CD4-positive, alpha-beta memory T cell (primary cell): ENCODE measurements around the gene RHBDL1. TPM values are rescaled to one million over a fixed set of nuclear protein-coding genes. Genes with fewer than 3 reads are reported as not detected.

ENCODE experiments used
- CTCF ChIA-PET: fragments of 350-600 bp; sonication (Branson Sonifier 250); formaldehyde crosslinking; loops from one replicate; lab custom pipeline; 2021; ENCODE audit warnings: inconsistent platforms; ENCODE audit not compliant: partially characterized antibody; lab: Charles Lee
- POLR2A ChIA-PET: fragments of 350-600 bp; sonication (Branson Sonifier 250); formaldehyde crosslinking; loops from one replicate; lab custom pipeline; 2021; ENCODE audit not compliant: partially characterized antibody; lab: Charles Lee
- DNase-seq, 5 donors: peaks; one replicate each; pipeline versions ENCODE4 v3.0.0 to v3.0.0-alpha.2; 2020 to 2022; ENCODE audit warnings: mixed read lengths in 1 of 5
- H3K27ac ChIP-seq: one replicate; pipeline ENCODE4 v1.7.0; 2013; ENCODE audit warnings: low read depth, low read length
- H3K27me3 ChIP-seq: 2 replicates; pipeline ENCODE4 v1.7.0; 2013; ENCODE audit warnings: mild to moderate bottlenecking, low read length, moderate library complexity; ENCODE audit not compliant: insufficient read depth
- H3K36me3 ChIP-seq: 2 replicates; pipeline ENCODE4 v1.7.0; 2013; ENCODE audit warnings: mild to moderate bottlenecking, low read length, moderate library complexity; ENCODE audit not compliant: insufficient read depth
- H3K4me1 ChIP-seq: 2 replicates; pipeline ENCODE4 v1.7.0; 2013; ENCODE audit warnings: mild to moderate bottlenecking, low read length, moderate library complexity; ENCODE audit not compliant: insufficient read depth
- H3K4me3 ChIP-seq, 2 donors: one replicate each; pipeline ENCODE4 v1.7.0; 2013; ENCODE audit warnings: low read length in 2 of 2, mild to moderate bottlenecking in 1 of 2
- H3K9me3 ChIP-seq, 2 donors: one replicate each; pipeline ENCODE4 v1.7.0; 2013; ENCODE audit warnings: low read length in 2 of 2, control low read depth in 1 of 2; ENCODE audit not compliant: control insufficient read depth in 1 of 2
- H3K27ac Mint-ChIP-seq, 7 donors: one replicate each; pipeline ENCODE4 v1.8.0; 2020 to 2021; ENCODE audit warnings: mixed read lengths in 7 of 7, mild to moderate bottlenecking in 6 of 7, inconsistent platforms in 3 of 7, moderate library complexity in 3 of 7
- H3K27me3 Mint-ChIP-seq, 2 donors: one replicate each; pipeline ENCODE4 v1.8.0; 2020 to 2021; ENCODE audit warnings: mixed read lengths in 2 of 2
- H3K36me3 Mint-ChIP-seq, 2 donors: one replicate each; pipeline ENCODE4 v1.8.0; 2020 to 2021; ENCODE audit warnings: mixed read lengths in 2 of 2, inconsistent platforms in 1 of 2, mild to moderate bottlenecking in 1 of 2
- H3K4me1 Mint-ChIP-seq, 4 donors: one replicate each; pipeline ENCODE4 v1.8.0; 2020 to 2021; ENCODE audit warnings: mixed read lengths in 4 of 4, mild to moderate bottlenecking in 1 of 4
- H3K4me3 Mint-ChIP-seq, 8 donors: one replicate each; pipeline ENCODE4 v1.8.0; 2020 to 2021; ENCODE audit warnings: mixed read lengths in 8 of 8, mild to moderate bottlenecking in 7 of 8, moderate library complexity in 6 of 8, inconsistent platforms in 3 of 8
- H3K9me3 Mint-ChIP-seq, 8 donors: one replicate each; pipeline ENCODE4 v1.8.0; 2020 to 2021; ENCODE audit warnings: mixed read lengths in 8 of 8, mild to moderate bottlenecking in 5 of 8, inconsistent platforms in 3 of 8, moderate library complexity in 1 of 8
- intact Hi-C: fragments of 100-400 bp; cut with micrococcal nuclease; formaldehyde crosslinking; loops from one replicate; pipeline ENCODE4 v1.15.1; 2023
- polyA plus RNA-seq, 2 donors: library from polyadenylated mRNA; unstranded; fragments of 300-500 nt; fragmentation: Illumina TruSeq; gene quantifications; one replicate each; pipeline ENCODE4 v1.2.3, GENCODE V29; 2021
- total RNA-seq, 2 experiments: library from RNA; stranded (reverse); gene quantifications; one replicate each; pipeline ENCODE4 v1.2.3, GENCODE V29; 2021

Gene RHBDL1
- total and polyA plus RNA-seq, 4 experiments from 2014 or later = 2.1 to 2.8 (median 2.3) TPM

GRCh38 chr16:648781-649589, 26.5 kb upstream of the RHBDL1 start, which contains the start of gene WDR90:
WDR90 (plus strand) TSS chr16:649365; CDS start chr16:649417, 52 bp downstream.
- no peaks in the 10 kb centered on the region for H3K27me3 ChIP-seq
- Mint-ChIP-seq H3K27ac (peak within 1 kb of the TSS; percentile 68 to 92 (median 87)), H3K4me1 (peaks cover 0 to 30% (median 8%) of the 10 kb centered on the region in 4 donors), H3K4me3 (peak within 1 kb of the TSS; percentile 60 to 82 (median 76)), H3K27me3 (no peaks in the 10 kb centered on the region), H3K36me3 (no peaks in the 10 kb centered on the region), H3K9me3 (no peaks in the 10 kb centered on the region)
- H3K4me1 ChIP-seq = peaks cover 14% of the 10 kb centered on the region
- H3K27ac ChIP-seq = peak within 1 kb of the TSS; percentile 79
- ChIA-PET POLR2A (interaction anchor here (0.7 to 2.7 kb wide), 10 partner anchors 9 to 47 kb away, joined by 3 to 23 read pairs (median 8); partner anchors contain the start of genes JMJD8, METTL26, RHOT2 and STUB1), CTCF (interaction anchor here (0.8 to 1.5 kb wide), 3 partner anchors 12 to 18 kb away, joined by 3 to 8 read pairs (median 4); partner anchors contain the start of gene METTL26)
- H3K4me3 ChIP-seq = peak within 1 kb of the TSS; percentile 3 to 53
- peak; percentile 88 to 93 (median 90) for DNase-seq
- no peaks in the 10 kb centered on the region for H3K9me3 ChIP-seq
- intact Hi-C loops = loop anchor here (1.0 to 5.0 kb wide), 4 partner anchors 13 to 138 kb away; partner anchors contain the start of genes CHTF18, JMJD8, METTL26 and RHOT2
- H3K36me3 ChIP-seq = no peaks in the 10 kb centered on the region

DNA sequence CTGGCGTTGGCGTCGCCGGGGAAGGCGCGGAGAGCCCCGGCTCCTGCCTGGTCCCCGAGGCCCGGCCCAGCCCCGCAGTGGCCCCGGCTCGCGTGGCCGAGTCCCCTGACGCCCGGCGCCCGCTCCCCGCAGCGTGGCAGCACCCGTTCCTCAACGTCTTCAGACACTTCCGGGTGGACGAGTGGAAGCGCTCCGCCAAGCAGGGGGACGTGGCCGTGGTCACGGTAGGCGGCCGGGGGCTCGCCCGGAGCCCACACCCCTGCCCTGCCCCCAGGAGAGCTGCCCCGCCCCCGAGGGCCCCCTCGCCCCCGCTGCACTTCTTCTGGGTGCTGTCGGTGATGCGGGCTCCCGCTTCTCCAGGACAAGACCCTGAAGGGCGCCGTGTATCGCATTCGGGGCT, 25.8 kb upstream of the RHBDL1 start:
- Mint-ChIP-seq H3K27me3 (no peaks in the 10 kb centered on the region), H3K4me1 (peaks cover 0 to 24% (median 8%) of the 10 kb centered on the region in 4 donors), H3K27ac (peak overlapping the region in 4 of 7 donors; percentile 36 to 70 (median 40)), H3K4me3 (peak overlapping the region; percentile 47 to 79 (median 64)), H3K9me3 (no peaks in the 10 kb centered on the region), H3K36me3 (no peaks in the 10 kb centered on the region)
- no peaks in the 10 kb centered on the region for H3K9me3 ChIP-seq
- peaks cover 14% of the 10 kb centered on the region for H3K4me1 ChIP-seq
- ChIA-PET CTCF (interaction anchor here (0.8 kb wide), 2 partner anchors 13 to 18 kb away, joined by 3 to 4 read pairs; no protein-coding TSS in a partner anchor), POLR2A (interaction anchor here (0.7 to 2.7 kb wide), 8 partner anchors 10 to 46 kb away, joined by 3 to 23 read pairs (median 8); partner anchors contain the start of genes METTL26, RHOT2 and STUB1)
- H3K27me3 ChIP-seq = no peaks in the 10 kb centered on the region
- no peak for DNase-seq
- intact Hi-C loops = loop anchor here (1.0 to 5.0 kb wide), 4 partner anchors 13 to 138 kb away; partner anchors contain the start of genes CHTF18, JMJD8, METTL26 and RHOT2
- H3K36me3 ChIP-seq = no peaks in the 10 kb centered on the region
- H3K4me3 ChIP-seq = peak overlapping the region in 1 of 2 donors; percentile 53
- peak overlapping the region; percentile 79 for H3K27ac ChIP-seq

GRCh38 chr16:651844-652243, 23.6 kb upstream of the RHBDL1 start:
- H3K27me3 Mint-ChIP-seq = no peaks in the 10 kb centered on the region
- H3K4me1 Mint-ChIP-seq = peaks cover 0 to 20% (median 7%) of the 10 kb centered on the region in 4 donors
- peak overlapping the region in 1 of 8 donors; percentile 43 for H3K4me3 Mint-ChIP-seq
- Histone ChIP-seq H3K27me3 (no peaks in the 10 kb centered on the region), H3K4me3 (no peak overlapping the region), H3K9me3 (no peaks in the 10 kb centered on the region), H3K27ac (no peak overlapping the region), H3K36me3 (no peaks in the 10 kb centered on the region), H3K4me1 (peaks cover 14% of the 10 kb centered on the region)
- H3K9me3 Mint-ChIP-seq = no peaks in the 10 kb centered on the region
- intact Hi-C loops = no loop called here
- CTCF ChIA-PET = no interaction called here
- DNase-seq = no peak
- H3K36me3 Mint-ChIP-seq = no peaks in the 10 kb centered on the region
- POLR2A ChIA-PET = interaction anchor here (1.0 to 1.5 kb wide), 2 partner anchors 29 to 32 kb away, joined by 3 to 5 read pairs; partner anchors contain the start of genes JMJD8 and STUB1
- no peak overlapping the region for H3K27ac Mint-ChIP-seq

DNA sequence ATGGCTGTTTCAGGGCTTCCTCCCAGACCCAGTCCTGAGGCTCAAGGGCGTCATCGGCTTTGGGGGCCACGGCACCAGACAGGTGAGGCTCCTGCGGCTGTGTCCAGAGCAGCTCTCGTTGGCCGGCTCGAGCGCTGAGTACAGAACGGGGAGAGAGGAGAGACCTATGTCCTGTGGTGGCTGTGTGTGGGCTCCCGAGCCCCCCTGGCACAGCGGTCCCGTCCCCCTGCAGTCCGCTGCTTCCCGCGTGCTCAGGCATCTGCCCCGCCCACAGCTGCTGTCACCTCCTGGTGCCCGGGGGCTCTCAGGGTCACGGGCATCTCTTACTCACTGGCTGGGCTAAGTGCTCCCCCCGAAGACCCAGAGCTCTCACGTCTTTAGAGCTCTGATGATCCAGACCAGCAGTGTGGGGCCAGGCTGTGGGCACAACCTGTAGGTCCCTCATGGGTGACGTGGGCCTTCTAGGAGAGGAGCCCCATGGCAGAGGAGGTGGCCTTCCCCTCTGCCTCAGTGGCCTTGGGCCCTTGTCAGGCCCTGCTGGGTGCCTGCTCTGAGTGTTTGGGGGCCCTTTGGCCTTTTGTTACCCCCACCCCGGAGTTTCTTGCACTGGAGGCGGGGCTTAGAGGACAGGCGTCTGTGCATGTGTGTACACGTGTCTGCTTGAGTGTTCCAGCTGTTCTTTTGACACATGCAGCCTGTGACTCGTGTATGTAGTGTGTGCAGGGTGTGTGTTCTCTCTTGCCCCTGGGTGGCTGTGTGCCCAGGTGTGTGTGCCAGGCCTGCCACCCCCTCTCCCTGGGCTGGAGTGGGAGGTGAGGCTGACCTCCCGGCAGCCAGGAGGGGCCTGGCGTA, 22.8 kb upstream of the RHBDL1 start:
- Mint-ChIP-seq H3K27ac (peak overlapping the region in 1 of 7 donors; percentile 30), H3K36me3 (no peaks in the 10 kb centered on the region), H3K27me3 (no peaks in the 10 kb centered on the region), H3K9me3 (no peaks in the 10 kb centered on the region), H3K4me1 (peaks cover 0 to 15% (median 7%) of the 10 kb centered on the region in 4 donors), H3K4me3 (no peak overlapping the region)
- Histone ChIP-seq H3K4me3 (no peak overlapping the region), H3K4me1 (peaks cover 11% of the 10 kb centered on the region), H3K27me3 (no peaks in the 10 kb centered on the region), H3K27ac (no peak overlapping the region), H3K36me3 (no peaks in the 10 kb centered on the region), H3K9me3 (no peaks in the 10 kb centered on the region)
- ChIA-PET POLR2A (interaction anchor here (1.5 kb wide), 1 partner anchor 28 kb away, joined by 5 read pairs; the partner anchor contains the start of gene STUB1), CTCF (interaction anchor here (2.2 kb wide), 1 partner anchor 15 kb away, joined by 6 read pairs; the partner anchor contains the start of gene RHOT2)
- intact Hi-C loops = no loop called here
- DNase-seq = no peak

- no peaks in the 10 kb centered on the region for H3K9me3 ChIP-seq
- H3K4me3 ChIP-seq = no peak overlapping the region
- Mint-ChIP-seq H3K9me3 (no peaks in the 10 kb centered on the region), H3K27me3 (no peaks in the 10 kb centered on the region), H3K27ac (no peak overlapping the region), H3K4me1 (peaks cover 0 to 6% (median under 1%) of the 10 kb centered on the region in 4 donors), H3K36me3 (no peaks in the 10 kb centered on the region), H3K4me3 (no peak overlapping the region)
- H3K4me1 ChIP-seq = no peaks in the 10 kb centered on the region
- no peaks in the 10 kb centered on the region for H3K27me3 ChIP-seq
- POLR2A ChIA-PET = interaction anchor here (0.7 kb wide), 1 partner anchor 601 kb away, joined by 4 read pairs; no protein-coding TSS in a partner anchor
- intact Hi-C loops = no loop called here
- no peaks in the 10 kb centered on the region for H3K36me3 ChIP-seq
- no peak overlapping the region for H3K27ac ChIP-seq
- CTCF ChIA-PET = interaction anchor here (2.2 kb wide), 1 partner anchor 14 kb away, joined by 6 read pairs; the partner anchor contains the start of gene RHOT2
- no peak for DNase-seq
Observed at GRCh38 chr16:654034-654433, 21.4 kb upstream of the RHBDL1 start.

DNA sequence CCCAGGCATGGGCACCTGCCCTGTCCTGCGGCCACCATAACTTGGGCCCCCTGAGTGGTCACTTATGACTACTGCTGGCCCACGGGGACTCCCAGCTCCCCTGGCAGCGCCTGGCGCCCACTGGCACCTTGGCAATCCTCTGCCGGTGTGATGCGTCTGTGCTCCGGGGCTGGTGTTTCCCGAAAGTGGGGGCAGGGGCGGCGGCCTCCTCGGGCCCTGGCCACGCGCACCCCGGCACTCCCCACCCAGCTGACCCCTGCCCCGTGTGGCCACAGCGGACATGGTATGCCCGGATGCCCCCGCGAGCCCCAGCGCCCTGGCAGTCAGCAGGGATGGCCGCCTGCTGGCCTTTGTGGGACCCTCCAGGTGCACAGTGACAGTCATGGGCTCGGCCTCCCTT, 18.0 kb upstream of the RHBDL1 start:
- no peaks in the 10 kb centered on the region for H3K36me3 ChIP-seq
- H3K4me1 Mint-ChIP-seq = peaks cover 0 to 9% (median under 1%) of the 10 kb centered on the region in 4 donors
- no peaks in the 10 kb centered on the region for H3K4me1 ChIP-seq
- no peaks in the 10 kb centered on the region for H3K27me3 Mint-ChIP-seq
- no peaks in the 10 kb centered on the region for H3K27me3 ChIP-seq
- no peak overlapping the region for H3K27ac ChIP-seq
- H3K36me3 Mint-ChIP-seq = no peaks in the 10 kb centered on the region
- no peak for DNase-seq
- no peak overlapping the region for H3K27ac Mint-ChIP-seq
- intact Hi-C loops = no loop called here
- no peaks in the 10 kb centered on the region for H3K9me3 ChIP-seq
- H3K9me3 Mint-ChIP-seq = no peaks in the 10 kb centered on the region
- POLR2A ChIA-PET = interaction anchor here (1.3 kb wide), 1 partner anchor 10 kb away, joined by 5 read pairs; the partner anchor contains the start of gene RHOT2
- no peak overlapping the region for H3K4me3 Mint-ChIP-seq
- CTCF ChIA-PET = no interaction called here
- no peak overlapping the region for H3K4me3 ChIP-seq
